Measurements from ENCODE around the gene VWA3A.
"Not testable (repeated sequence)": the region's sequence is repeated elsewhere in the genome, so short reads cannot be mapped to it uniquely, and the experiment has no call there.

Gene VWA3A, protein sequence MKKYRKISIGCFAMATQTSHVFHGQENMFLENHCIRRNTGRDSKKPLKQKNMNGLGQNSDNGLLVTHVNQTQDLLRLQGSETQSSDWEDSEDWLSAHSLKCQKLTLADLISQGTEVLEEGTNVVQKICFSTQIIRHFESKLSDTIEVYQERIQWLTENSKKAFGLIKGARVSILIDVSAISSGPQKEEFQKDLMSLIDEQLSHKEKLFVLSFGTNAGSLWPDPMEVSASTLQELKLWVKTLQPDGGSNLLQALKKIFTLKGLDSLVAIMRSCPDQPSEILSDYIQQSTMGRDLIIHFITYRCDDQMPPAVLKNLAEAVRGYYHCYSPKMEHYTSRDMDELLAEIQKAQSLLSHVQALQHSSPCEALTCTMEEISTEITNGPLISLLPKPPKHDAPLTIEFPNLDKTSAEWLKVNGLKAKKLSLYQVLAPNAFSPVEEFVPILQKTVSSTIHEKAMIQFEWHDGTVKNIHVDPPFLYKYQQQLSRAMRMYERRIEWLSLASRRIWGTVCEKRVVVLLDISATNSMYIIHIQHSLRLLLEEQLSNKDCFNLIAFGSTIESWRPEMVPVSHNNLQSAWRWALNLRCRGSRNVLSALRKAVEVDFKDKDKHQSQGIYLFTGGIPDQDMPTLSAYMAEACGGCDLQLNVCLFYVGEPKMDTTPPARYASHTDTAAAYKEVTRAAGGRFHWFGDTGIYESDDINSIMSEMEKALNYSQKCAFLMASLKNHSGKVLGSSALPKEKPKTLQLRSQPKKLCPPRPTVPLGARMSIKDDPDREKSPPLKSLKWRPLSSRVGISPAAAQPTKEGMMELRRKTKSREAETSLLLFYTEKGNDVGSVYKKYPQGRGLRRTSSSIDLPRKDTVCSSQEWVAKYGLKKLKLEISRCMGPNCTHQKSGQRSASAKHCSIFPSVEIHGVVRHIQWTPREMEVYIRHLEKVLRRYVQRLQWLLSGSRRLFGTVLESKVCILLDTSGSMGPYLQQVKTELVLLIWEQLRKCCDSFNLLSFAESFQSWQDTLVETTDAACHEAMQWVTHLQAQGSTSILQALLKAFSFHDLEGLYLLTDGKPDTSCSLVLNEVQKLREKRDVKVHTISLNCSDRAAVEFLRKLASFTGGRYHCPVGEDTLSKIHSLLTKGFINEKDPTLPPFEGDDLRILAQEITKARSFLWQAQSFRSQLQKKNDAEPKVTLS

DNA sequence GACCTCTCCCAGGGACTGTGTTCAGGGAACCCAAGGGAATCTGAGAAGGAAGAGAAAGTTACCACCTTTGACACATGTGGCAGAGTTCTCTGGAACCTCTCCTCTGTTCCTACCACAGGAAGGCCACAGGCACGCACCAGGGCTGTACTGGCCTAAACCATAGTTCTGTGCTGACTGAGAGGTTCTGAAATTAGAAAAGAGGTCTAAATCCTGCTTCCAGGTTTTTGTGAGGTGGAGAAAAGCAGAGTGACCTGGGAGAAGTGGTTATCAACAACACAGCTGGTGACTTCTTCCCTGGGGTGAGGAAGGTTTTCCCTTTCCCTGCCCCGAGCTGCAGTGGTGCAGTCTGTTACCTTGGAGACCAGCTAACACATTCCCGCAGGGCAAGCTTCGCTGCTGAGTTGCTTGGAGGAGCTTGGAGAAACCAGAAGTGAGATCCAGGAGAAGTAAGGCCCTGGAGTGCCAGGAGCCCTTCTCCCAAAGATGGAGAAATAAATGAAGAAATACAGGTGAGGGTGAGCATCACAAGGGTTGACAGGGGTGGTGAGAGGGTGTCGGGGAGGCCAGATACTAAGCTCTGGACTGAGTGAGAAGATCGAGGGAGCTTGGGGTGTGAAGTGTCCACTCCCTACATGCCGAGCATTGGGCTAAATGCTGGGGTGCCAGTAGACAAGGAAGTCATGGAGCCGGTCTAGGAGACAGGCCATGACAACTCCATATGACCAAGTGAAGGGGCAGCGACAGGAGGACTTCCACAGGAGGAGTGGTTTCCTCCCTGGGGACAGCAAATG, at the start of gene VWA3A:
TSS of gene VWA3A (plus strand) at position 399 of the 791 bp plus-strand sequence. CDS start at position 496, 97 bp downstream.
- DNase-seq (ENCODE audit: low read depth in 3 of 3) = no peak

DNA sequence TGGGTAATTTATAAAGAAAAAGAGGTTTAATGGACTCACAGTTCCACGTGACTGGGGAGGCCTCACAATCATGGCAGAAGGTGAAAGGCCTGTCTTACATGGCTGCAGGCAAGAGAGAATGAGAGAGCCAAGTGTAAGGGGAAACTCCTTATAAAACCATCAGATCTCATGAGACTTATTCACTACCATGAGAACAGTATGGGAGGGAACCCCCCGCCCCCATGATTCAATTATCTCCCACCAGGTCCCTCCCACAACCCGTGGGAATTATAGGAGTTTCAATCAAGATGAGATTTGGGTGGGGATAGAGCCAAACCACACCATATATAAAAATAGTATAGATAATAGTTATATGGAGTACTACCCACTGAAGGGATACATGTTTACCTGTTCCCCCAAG, 48.5 kb upstream of the VWA3A start:
- not testable (repeated sequence) for DNase-seq (ENCODE audit: low read depth in 3 of 3)

DNA sequence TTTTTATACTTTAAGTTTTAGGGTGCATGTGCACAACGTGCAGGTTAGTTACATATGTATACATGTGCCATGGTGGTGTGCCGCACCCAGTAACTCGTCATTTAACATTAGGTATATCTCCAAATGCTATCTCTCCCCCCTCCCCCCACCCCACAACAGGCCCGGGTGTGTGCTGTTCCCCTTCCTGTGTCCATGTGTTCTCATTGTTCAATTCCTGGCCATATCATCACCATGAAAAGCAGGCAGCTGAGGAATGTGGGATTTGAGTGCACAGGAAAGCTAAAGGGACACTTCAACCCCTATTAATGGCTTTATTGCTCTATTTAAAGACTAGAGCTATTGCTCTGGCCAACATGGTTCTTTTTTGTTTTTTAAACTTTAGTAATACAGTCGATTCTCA, 46.5 kb upstream of the VWA3A start:
- DNase-seq (ENCODE audit: low read depth in 3 of 3) = not testable (repeated sequence)

DNA sequence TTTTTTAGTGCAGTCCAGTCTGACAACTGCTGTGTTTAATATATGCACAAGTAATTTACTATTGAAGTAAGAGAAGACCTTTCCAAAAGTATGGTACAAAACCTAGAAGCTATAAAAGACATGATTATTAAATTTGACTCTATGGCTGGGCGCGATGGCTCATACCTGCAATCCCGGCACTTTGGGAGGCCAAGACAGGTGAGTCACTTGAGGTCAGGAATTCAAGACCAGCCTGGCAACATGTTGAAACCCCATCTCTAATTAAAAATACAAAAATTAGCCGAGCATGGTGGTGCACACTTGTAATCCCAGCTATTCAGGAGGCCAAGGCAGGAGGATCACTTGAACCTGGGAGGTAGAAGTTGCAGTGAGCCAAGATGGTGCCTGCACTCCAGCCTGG, 41.4 kb upstream of the VWA3A start:
- no peak for DNase-seq (ENCODE audit: low read depth in 3 of 3)

DNA sequence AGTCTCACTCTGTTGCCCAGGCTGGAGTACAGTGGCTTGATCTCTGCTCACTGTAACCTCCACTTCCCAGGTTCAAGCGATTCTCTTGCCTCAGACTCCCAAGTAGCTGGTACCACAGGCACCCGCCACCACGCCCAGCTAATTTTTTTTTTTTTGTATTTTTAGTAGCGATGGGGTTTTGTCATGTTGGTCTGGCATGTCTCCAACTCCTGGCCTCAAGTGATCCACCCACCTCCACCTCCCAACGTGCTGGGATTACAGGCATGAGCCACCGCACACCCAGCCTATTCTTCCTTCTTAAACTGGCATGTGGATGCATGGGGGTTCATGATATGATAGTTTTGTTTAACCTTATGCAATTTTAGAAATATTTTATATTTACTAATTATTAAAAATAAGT, 39.4 kb upstream of the VWA3A start:
- DNase-seq (ENCODE audit: low read depth in 3 of 3) = no peak

DNA sequence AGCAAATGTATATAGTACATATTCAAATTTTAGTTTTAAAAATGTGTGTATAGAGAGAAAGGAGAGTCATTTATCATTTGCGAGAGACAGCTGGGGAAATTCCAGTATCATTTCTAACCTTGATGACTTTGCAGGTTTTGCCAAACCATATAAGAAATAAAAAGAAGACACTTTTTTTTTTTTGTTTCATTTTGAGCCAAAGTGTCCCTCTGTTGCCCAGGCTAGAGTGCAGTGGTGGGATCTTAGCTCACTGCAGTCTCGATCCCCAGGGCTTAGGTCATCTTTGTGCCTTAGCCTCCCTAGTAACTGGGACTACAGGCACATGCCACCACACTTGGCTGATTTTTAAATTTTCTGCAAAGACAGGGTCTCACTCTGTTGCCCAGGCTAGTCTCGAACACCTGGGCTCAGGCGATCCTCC, 38.4 kb upstream of the VWA3A start:
- DNase-seq (ENCODE audit: low read depth in 3 of 3) = no peak

DNA sequence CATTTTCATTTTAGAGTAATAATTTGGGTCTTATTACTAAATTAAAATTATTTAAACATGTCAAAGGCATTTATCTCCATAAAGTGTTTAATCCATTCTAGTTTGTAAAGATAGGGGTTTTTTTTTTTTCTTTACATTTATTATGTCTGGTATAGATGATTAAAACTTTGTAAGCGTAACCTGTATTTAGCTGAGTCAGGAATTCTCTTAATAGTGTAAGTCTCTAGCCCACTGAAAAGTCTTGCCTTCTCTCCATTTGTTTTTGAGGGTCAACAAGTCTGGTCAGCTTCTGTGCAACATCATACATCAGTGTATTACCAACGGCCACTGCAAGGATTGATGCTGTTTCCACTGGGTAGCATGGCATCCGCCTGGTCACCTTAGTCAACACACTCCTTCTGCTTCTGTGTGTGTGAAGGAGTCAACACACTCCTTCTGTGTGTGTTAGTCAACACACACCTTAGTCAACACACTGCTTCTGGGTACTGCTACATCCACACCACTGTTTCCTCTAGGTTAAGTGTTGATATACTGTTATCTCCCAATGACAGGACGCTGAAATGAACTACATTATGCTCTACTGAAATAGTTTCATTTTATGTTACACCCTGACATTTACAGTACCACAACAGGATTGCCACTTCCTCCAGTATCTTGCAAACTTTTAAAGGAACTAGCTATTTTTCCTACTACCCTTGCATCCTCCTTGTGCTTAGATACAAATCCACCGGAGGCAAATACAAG, 37.3 kb upstream of the VWA3A start:
- no peak for DNase-seq (ENCODE audit: low read depth in 3 of 3)

DNA sequence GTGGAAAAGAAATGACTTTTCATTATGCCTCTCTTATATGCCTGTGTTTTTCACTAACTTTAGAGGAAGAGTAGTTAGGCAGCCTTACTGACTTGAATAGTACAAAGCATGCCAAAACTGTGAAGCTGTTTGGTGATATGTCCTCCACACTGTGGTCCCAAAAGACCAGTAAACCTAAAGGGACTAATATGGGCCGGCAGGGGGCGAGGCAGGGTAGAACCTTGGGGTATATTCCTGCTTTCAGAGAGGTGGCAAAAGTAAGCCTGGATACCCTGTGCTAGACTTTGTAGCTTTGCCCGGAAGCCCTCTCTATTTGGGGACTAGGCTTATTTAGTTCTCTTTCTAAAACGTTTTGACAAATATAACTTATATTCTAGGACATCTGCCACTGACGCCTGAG, 36.5 kb upstream of the VWA3A start:
- DNase-seq (ENCODE audit: low read depth in 3 of 3) = no peak

DNA sequence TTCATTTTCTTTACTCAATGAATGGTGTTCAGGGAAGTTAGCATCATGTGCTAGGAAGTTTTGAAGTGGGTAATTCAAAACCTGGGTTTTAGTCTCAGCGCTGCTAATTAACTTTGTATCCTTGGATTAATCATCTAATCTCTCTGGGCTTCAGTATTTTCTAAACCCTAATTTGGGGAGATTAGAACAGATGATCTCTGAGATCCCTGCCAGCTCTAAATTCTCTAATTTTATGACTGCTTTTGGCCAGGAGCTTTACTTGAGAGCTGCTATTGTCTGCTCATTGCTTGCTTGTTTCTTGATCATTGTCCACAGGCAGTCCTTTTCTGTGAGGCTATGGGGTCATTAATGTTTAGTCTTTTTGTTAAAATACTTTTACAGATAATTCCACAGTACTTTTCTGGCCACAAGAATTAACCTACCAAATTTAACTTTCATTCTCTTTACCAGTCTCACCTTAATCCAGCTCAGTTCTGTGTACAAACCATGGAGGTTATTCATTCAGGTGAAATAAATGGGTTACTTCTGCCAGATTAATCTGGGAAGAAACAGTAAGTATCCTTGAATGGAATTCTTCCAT, 28.4 kb upstream of the VWA3A start:
- no peak for DNase-seq (ENCODE audit: low read depth in 3 of 3)

DNA sequence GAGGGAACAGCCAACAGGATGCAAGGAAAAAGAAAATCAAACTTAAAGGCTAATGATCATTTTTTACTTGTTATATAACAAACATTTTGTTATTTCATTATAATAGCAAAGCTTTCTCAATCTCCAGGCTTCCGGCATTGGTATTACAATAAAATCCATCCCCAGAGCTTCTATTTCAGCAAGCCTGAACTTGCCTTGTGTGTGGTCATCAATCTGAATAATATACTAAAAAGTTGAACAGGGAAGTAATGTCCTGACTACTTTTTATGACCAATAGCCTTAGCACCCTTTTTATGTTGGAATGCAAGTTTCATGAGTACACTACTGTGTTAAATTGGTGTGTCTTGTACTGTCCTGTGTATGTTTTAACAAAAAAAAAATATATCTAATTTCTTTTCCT, 27.1 kb upstream of the VWA3A start:
- no peak for DNase-seq (ENCODE audit: low read depth in 3 of 3)

DNA sequence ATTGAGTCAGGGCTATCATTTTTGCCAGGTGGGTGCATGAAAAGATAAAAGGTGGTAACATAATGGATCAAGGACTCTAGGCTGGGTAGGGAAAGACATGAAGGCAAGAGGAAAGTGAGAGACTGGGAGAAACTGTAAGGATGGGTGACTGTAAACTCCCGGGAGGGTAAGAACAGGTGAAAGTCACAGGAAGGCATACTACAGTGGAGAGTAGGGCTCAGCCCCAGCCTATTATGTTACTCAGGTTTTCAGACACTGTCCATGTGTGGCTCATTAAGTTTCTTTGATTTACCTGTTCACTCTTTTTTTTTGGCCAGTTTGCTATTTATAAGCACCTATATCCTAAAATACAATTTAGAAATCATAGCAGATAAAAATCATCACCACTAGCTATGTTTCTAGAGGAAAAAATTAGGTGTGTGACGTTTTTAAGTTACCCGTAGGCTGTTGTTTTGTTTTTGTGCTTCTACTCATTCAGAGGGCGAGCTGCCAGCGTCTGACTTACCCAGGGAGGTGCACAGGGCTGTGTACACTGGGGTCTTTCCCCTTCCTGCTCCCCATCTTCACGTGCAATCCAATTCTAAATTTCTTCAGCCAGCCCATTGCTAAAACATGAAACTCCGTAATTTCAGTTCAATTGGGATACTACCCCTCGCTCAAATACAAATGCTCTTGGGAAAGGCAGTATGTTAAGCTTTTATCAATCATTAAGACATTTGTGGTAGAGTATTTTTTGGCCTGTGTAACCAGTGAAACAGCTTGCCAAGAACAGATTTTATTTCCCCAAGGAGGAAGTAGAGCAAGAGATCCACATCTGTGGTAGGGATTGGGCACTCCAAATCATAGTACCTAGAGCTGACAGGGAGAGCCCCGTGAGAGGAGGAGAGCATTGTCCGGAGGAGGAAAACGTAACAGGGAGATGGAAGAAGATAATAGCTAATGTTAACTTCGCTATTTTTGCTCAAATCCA, 21.7 kb upstream of the VWA3A start:
- DNase-seq (ENCODE audit: low read depth in 3 of 3) = no peak

DNA sequence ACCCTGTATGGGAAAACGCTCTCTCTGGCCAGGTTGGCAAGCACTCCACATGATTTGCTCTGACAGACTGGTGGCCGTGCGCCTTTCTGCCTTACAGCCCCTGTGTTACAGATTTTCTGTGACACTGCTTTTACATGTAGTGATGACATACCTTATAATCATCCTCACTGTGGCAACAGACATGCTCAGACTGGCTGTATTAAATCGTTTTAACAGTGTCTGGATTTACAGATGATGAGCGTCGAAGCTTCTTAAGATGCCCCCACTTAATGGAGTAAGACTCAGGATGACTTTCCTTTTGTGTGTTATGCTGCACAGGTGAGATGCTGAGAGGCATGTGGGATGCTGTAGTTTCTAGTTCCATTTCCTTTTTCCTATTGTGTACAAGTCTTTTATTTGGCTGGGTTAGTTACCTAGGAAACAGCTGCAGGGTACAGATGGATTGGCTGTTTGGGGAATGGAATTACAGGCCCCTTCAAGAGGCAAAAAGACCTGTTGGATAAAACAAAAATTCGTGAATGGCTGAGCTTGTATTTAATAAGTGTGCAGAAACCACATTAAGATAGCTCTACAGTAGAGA, 20.9 kb upstream of the VWA3A start:
- no peak for DNase-seq (ENCODE audit: low read depth in 3 of 3)

DNA sequence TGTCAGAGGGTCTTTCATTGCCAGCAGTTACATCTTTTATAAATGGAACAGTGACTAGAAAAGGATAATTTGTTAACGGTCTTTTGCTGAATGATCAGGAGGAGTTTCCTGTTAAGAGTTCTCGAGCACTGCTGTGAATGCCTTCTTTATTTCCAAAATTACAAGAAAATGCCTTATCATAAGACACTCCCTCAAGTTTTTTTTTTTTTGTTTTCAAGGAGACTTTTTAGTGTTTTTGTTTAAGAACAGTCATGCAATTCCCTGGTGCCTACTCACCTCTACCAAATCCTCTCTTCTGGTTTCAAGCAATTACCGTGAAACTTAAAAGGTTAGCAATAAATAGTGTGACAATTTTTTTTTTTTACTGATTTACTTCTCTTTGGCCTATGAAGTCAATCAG, 19.0 kb upstream of the VWA3A start:
- no peak for DNase-seq (ENCODE audit: low read depth in 3 of 3)

DNA sequence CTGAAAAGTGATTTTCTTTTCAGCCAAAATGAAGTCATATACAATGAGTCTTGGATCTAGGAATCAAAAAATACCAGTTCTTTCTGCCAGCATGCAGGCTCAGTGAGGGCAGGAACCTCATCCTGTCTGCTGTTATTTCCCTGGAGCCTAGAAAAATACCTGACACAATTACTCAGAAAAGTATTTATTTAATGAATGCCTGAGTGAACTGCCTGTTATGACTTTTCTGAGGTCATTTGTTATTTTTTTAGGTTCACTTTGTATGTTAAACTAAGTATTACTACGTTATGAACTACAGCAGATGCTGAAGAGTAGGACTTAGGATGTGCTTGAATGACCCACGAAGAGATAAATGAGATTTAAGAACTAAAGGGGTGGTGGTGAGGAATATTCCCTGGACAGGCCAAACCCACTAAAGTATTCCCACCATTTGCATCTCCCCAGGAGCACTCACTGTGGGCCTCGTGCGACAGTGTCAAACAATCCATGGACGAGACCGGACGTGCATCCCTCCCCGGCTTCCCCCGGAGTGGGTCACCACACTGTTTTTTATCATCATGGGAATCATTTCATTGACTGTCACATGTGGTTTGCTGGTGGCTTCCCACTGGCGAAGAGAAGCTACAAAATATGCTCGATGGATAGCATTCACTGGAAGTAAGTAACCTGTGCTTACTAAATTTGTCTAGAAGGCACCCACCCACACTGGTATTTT, 17.1 kb upstream of the VWA3A start:
- no peak for DNase-seq (ENCODE audit: low read depth in 3 of 3)

DNA sequence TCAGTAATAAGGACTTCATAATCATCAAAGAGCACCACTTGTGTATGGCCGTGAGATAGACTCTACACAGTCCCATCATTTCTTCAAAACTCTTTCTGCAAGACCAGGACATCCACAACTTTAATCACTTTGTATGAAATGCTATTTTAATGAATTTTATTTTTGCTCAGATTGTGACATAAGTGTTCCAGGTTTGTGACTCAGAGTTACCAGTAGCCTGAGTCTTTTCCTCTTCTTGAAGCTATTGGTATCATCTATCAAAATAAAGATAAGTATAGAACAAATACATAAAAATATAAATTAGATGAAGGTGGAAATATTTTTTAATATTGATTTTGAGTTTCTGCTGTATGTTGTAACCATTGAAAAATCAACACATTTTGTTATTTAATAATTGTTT, 16.6 kb upstream of the VWA3A start:
- no peak for DNase-seq (ENCODE audit: low read depth in 3 of 3)

DNA sequence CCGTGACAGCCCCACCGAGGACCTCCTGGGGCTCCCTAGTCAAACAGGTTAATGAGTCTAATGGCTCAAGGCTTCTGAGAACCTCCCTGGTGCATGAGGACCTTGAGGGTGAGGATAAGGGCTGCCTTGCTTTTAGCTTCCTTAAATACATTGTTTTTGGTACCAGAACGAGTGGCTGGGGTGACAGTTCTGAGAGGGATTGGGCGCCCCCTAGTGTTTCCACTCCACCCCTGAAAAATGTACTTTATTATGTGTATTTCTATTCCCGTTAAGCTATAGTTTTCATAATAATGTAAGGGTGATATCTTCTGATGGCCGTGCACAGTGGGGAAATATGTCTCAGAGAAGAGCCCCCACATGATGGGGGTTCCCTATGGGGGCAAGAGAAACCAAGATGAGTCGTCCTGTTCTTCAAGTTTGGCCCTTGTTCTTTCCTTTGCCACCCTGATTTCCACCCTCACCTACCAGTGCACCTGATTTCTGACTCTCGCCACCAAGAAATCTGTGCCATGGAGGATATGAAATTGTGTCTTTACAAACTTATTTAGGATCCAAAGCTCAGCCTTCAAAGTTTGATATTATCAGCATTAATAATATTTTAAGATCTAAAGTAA, 14.5 kb upstream of the VWA3A start:
- peak; percentile 39 to 54 (median 45) for DNase-seq (ENCODE audit: low read depth in 3 of 3)

DNA sequence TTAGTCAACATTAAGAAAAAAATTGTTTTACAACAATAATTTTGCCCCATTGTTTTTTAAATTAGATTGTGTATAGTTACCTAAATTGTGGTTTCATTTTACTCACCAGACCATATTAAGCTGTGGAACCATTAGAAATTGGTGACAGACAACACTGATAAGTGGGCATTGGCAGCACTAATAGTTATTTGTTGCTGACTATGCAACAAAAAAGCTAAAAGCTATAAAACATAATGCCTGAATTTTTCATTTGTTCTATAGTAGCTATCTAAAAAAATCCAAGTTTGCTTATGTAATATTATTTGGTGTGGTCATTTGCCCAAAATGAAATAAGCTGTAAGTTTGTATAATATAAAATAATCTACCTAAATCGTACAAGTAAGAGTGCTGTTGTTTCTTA, 13.7 kb upstream of the VWA3A start:
- no peak for DNase-seq (ENCODE audit: low read depth in 3 of 3)

DNA sequence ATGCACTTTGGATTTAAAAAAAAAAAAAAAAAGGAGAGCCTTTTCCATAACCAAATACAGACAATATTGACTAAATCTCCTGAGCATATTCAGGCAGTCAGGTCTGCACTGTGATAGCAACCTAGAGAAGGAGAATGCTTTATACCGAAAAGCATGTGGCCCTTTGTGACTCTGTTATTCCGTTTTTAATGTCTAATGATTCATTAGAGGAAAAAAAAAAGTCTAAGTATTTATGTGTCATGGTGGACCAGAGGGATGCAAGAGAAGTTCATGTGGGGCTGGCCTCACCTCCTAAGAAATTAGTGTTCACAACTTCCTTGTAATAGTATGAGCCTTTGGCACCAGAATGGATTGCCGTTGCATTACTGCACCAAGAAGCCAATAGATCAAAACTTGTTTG, 11.3 kb upstream of the VWA3A start:
- DNase-seq (ENCODE audit: low read depth in 3 of 3) = no peak
